ENCODE data around the gene NRXN3.

- no peak for TF ChIP-seq USF2 (IDR thresholded peaks at IDR 0.05; ENCODE audit: low read depth, low read length)
- no peak for TF ChIP-seq USF2 (CRISPR knock-in tag; IDR thresholded peaks at IDR 0.05; ENCODE audit: borderline replicate concordance)
- TF ChIP-seq SUZ12 (IDR thresholded peaks at IDR 0.05; ENCODE audit: low read depth, low read length): no peak
- no peak for TF ChIP-seq KAT7 (CRISPR knock-in tag; IDR thresholded peaks at IDR 0.05; ENCODE audit: borderline replicate concordance)
- TF ChIP-seq, protein P1, sequence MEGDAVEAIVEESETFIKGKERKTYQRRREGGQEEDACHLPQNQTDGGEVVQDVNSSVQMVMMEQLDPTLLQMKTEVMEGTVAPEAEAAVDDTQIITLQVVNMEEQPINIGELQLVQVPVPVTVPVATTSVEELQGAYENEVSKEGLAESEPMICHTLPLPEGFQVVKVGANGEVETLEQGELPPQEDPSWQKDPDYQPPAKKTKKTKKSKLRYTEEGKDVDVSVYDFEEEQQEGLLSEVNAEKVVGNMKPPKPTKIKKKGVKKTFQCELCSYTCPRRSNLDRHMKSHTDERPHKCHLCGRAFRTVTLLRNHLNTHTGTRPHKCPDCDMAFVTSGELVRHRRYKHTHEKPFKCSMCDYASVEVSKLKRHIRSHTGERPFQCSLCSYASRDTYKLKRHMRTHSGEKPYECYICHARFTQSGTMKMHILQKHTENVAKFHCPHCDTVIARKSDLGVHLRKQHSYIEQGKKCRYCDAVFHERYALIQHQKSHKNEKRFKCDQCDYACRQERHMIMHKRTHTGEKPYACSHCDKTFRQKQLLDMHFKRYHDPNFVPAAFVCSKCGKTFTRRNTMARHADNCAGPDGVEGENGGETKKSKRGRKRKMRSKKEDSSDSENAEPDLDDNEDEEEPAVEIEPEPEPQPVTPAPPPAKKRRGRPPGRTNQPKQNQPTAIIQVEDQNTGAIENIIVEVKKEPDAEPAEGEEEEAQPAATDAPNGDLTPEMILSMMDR (CRISPR knock-in tag; IDR thresholded peaks at IDR 0.05): no peak
- no peak for TF ChIP-seq ETV6 (CRISPR knock-in tag; conservative IDR thresholded peaks at IDR 0.05)
- TF ChIP-seq, protein P2, sequence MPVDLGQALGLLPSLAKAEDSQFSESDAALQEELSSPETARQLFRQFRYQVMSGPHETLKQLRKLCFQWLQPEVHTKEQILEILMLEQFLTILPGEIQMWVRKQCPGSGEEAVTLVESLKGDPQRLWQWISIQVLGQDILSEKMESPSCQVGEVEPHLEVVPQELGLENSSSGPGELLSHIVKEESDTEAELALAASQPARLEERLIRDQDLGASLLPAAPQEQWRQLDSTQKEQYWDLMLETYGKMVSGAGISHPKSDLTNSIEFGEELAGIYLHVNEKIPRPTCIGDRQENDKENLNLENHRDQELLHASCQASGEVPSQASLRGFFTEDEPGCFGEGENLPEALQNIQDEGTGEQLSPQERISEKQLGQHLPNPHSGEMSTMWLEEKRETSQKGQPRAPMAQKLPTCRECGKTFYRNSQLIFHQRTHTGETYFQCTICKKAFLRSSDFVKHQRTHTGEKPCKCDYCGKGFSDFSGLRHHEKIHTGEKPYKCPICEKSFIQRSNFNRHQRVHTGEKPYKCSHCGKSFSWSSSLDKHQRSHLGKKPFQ (CRISPR knock-in tag; IDR thresholded peaks at IDR 0.05; ENCODE audit: insufficient replicate concordance): no peak
- no peak for TF ChIP-seq RFX5 (IDR thresholded peaks at IDR 0.05; ENCODE audit: low read depth, low read length)
- no peak for TF ChIP-seq POLR2A (IDR thresholded peaks at IDR 0.05; ENCODE audit: insufficient read depth in 1 of 2, low read depth in 2 of 2, low read length in 2 of 2)
- TF ChIP-seq ZNF292 (CRISPR knock-in tag; IDR thresholded peaks at IDR 0.05; ENCODE audit: borderline replicate concordance, low read depth): no peak
- no peak for TF ChIP-seq HDAC6 (IDR thresholded peaks at IDR 0.05; ENCODE audit: low read depth, low read length)
- TF ChIP-seq TCF12 (IDR thresholded peaks at IDR 0.05): no peak
- TF ChIP-seq TCF12 (CRISPR knock-in tag; IDR thresholded peaks at IDR 0.05): no peak
- TF ChIP-seq, protein P3, sequence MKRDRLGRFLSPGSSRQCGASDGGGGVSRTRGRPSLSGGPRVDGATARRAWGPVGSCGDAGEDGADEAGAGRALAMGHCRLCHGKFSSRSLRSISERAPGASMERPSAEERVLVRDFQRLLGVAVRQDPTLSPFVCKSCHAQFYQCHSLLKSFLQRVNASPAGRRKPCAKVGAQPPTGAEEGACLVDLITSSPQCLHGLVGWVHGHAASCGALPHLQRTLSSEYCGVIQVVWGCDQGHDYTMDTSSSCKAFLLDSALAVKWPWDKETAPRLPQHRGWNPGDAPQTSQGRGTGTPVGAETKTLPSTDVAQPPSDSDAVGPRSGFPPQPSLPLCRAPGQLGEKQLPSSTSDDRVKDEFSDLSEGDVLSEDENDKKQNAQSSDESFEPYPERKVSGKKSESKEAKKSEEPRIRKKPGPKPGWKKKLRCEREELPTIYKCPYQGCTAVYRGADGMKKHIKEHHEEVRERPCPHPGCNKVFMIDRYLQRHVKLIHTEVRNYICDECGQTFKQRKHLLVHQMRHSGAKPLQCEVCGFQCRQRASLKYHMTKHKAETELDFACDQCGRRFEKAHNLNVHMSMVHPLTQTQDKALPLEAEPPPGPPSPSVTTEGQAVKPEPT (CRISPR knock-in tag; IDR thresholded peaks at IDR 0.05; ENCODE audit: low read depth): no peak
These were observed 456.9 kb downstream of the NRXN3 start for GRCh38 chr14:78627114-78627513.

All from HepG2 (cell line).